Measurements from ENCODE around the gene MEIS3. TPM values are rescaled to one million over a fixed set of nuclear protein-coding genes. Genes with fewer than 3 reads are reported as not detected.
A peak's percentile ranks its signal among the peaks of the same experiment; 100 is the strongest.

MEIS3 gene
- total RNA-seq (2014; rRNA removed; shearing (Covaris generic)): 3.2 and 6.3 TPM in 2 replicates
- 3.0 TPM in 2 replicates for polyA plus RNA-seq (2015; cell fraction: cytosol; rRNA removed)
- polyA plus RNA-seq (2015; cell fraction: nucleus; rRNA removed): 2.9 and 4.4 TPM in 2 replicates

GRCh38 chr19:47419030-47419783 is at the start of gene MEIS3:
Gene MEIS3 (minus strand): TSS chr19:47419527. CDS start chr19:47419081, 446 bp downstream.
- DNase-seq (ENCODE audit: low read depth): no peak

- DNase-seq (ENCODE audit: low read depth): no peak
Observed at GRCh38 chr19:47467914-47468313, 48.6 kb upstream of the MEIS3 start.

- DNase-seq (ENCODE audit: low read depth): no peak
Observed at GRCh38 chr19:47465957-47466356, 46.6 kb upstream of the MEIS3 start.

- no peak for DNase-seq (ENCODE audit: low read depth)
Observed at GRCh38 chr19:47464675-47465419, 45.5 kb upstream of the MEIS3 start.

- no peak for DNase-seq (ENCODE audit: low read depth)
Observed at GRCh38 chr19:47461876-47462275, 42.5 kb upstream of the MEIS3 start.

GRCh38 chr19:47459477-47459876 is 40.1 kb upstream of the MEIS3 start:
- no peak for DNase-seq (ENCODE audit: low read depth)

- no peak for DNase-seq (ENCODE audit: low read depth)
Observed at GRCh38 chr19:47458672-47459071, 39.3 kb upstream of the MEIS3 start.

- no peak for DNase-seq (ENCODE audit: low read depth)
Observed at GRCh38 chr19:47456721-47457474, 37.6 kb upstream of the MEIS3 start.

GRCh38 chr19:47450478-47450877 is 31.2 kb upstream of the MEIS3 start:
- DNase-seq (ENCODE audit: low read depth): no peak

GRCh38 chr19:47448360-47448727 is 29.0 kb upstream of the MEIS3 start:
- DNase-seq (ENCODE audit: low read depth): no peak

- no peak for DNase-seq (ENCODE audit: low read depth)
Observed at GRCh38 chr19:47447470-47448359, 28.4 kb upstream of the MEIS3 start.

GRCh38 chr19:47446534-47447469 is 27.5 kb upstream of the MEIS3 start:
- DNase-seq (ENCODE audit: low read depth): no peak

- no peak for DNase-seq (ENCODE audit: low read depth)
Observed at GRCh38 chr19:47445937-47446402, 26.6 kb upstream of the MEIS3 start.

GRCh38 chr19:47445527-47445926 is 26.2 kb upstream of the MEIS3 start:
- DNase-seq (ENCODE audit: low read depth): no peak

- no peak for DNase-seq (ENCODE audit: low read depth)
Observed at GRCh38 chr19:47444388-47444821, 25.1 kb upstream of the MEIS3 start.

- DNase-seq (ENCODE audit: low read depth): no peak
Observed at GRCh38 chr19:47443331-47443730, 24.0 kb upstream of the MEIS3 start.

- DNase-seq (ENCODE audit: low read depth): no peak
Observed at GRCh38 chr19:47438793-47439220, 19.5 kb upstream of the MEIS3 start.

GRCh38 chr19:47437500-47437899 is 18.2 kb upstream of the MEIS3 start:
- no peak for DNase-seq (ENCODE audit: low read depth)

GRCh38 chr19:47436712-47437401 is 17.5 kb upstream of the MEIS3 start:
- peak; percentile 47 for DNase-seq (ENCODE audit: low read depth)

Data from HT1080 (cell line).